Right lobe of liver (tissue), 4 donors: Measurements from ENCODE around the gene GRIK1.

ENCODE experiments used
- CTCF ChIP-seq, 4 donors: fragments of 200-600 bp in 3 of 4; fragments of 450-650 bp in 1 of 4; IDR thresholded peaks; one replicate each; pipeline versions ENCODE4 v1.5.1 to v1.8.0; 2016 to 2022; ENCODE audit warnings: antibody characterized with exemption in 4 of 4, mild to moderate bottlenecking in 2 of 4
- POLR2A ChIP-seq: fragments of 450-650 bp; IDR thresholded peaks from one replicate; pipeline ENCODE4 v1.6.1; 2017; ENCODE audit warnings: antibody characterized with exemption, mild to moderate bottlenecking
- donor health status: DM: no; HTN: no; CAD: no.
- donor health status: DM: no; HTN: no; CAD: no.
- donor health status: DM: no; HTN: yes; CAD: no.

- no peak for TF ChIP-seq CTCF (IDR thresholded peaks at IDR 0.05)
- no peak for TF ChIP-seq POLR2A
Observed at GRCh38 chr21:29940361-29940760, 565 bp upstream of the GRIK1 start.
